GM21528 (cell line): ENCODE measurements around the gene ADCY9.
"Not testable (repeated sequence)": the region's sequence is repeated elsewhere in the genome, so short reads cannot be mapped to it uniquely, and the experiment has no call there.

Source experiments
- ATAC-seq: cut with Tn5 transposase; IDR thresholded peaks from one replicate; pipeline ENCODE4 v1.9.1; 2021; ENCODE audit warnings: mild to moderate bottlenecking, moderate library complexity; ENCODE audit not compliant: unreplicated experiment, low FRiP score

The ADCY9 gene

GRCh38 chr16:3984111-3985060 is 131.9 kb downstream of the ADCY9 start:
- no peak for ATAC-seq

- ATAC-seq = no peak
Measured at GRCh38 chr16:3983081-3983520, 133.1 kb downstream of the ADCY9 start.

- no peak for ATAC-seq
Measured at GRCh38 chr16:3982216-3982615, 134.0 kb downstream of the ADCY9 start.

- ATAC-seq = no peak
Measured at GRCh38 chr16:3980253-3981111, 135.8 kb downstream of the ADCY9 start.

GRCh38 chr16:3979518-3979917 is 136.7 kb downstream of the ADCY9 start:
- no peak for ATAC-seq

GRCh38 chr16:3979070-3979469 is 137.2 kb downstream of the ADCY9 start:
- no peak for ATAC-seq

GRCh38 chr16:3977376-3977775 is 138.9 kb downstream of the ADCY9 start:
- ATAC-seq = no peak

- no peak for ATAC-seq
Measured at GRCh38 chr16:3974751-3975150, 141.5 kb downstream of the ADCY9 start.

- ATAC-seq = no peak
Measured at GRCh38 chr16:3971706-3972105, 144.5 kb downstream of the ADCY9 start.

- ATAC-seq = no peak
Measured at GRCh38 chr16:3971261-3971660, 145.0 kb downstream of the ADCY9 start.

GRCh38 chr16:3968551-3968950 is 147.7 kb downstream of the ADCY9 start:
- ATAC-seq = no peak

- no peak for ATAC-seq
Measured at GRCh38 chr16:3966681-3967080, 149.6 kb downstream of the ADCY9 start.

GRCh38 chr16:3965781-3966582 is 150.3 kb downstream of the ADCY9 start:
- ATAC-seq = no peak

- no peak for ATAC-seq
Measured at GRCh38 chr16:3965306-3965705, 150.9 kb downstream of the ADCY9 start.

- no peak for ATAC-seq
Measured at GRCh38 chr16:3964686-3965290, 151.5 kb downstream of the ADCY9 start.

- no peak for ATAC-seq
Measured at GRCh38 chr16:3963886-3964685, 152.2 kb downstream of the ADCY9 start.

GRCh38 chr16:3963203-3963602 is 153.0 kb downstream of the ADCY9 start:
- ATAC-seq = no peak

GRCh38 chr16:3961449-3961849 is 154.8 kb downstream of the ADCY9 start:
- no peak for ATAC-seq

GRCh38 chr16:3959926-3960590 is 156.2 kb downstream of the ADCY9 start:
- not testable (repeated sequence) for ATAC-seq
